Rectal smooth muscle tissue (tissue), 1 donor: ENCODE data around the gene LILRB4.
"Not testable (repeated sequence)": the region's sequence is repeated elsewhere in the genome, so short reads cannot be mapped to it uniquely, and the experiment has no call there.

Experiments used
- H3K27ac ChIP-seq: one replicate; pipeline ENCODE4 v1.7.0; 2013; ENCODE audit warnings: low read depth, low read length, inconsistent platforms
- H3K27me3 ChIP-seq: one replicate; pipeline ENCODE4 v1.7.0; 2013; ENCODE audit warnings: low read length; ENCODE audit not compliant: control insufficient read depth, insufficient read depth
- H3K36me3 ChIP-seq: one replicate; pipeline ENCODE4 v1.7.0; 2013; ENCODE audit warnings: low read length; ENCODE audit not compliant: control insufficient read depth, insufficient read depth
- H3K4me1 ChIP-seq: one replicate; pipeline ENCODE4 v1.7.0; 2013; ENCODE audit warnings: low read length; ENCODE audit not compliant: control insufficient read depth, insufficient read depth
- H3K4me3 ChIP-seq: one replicate; pipeline ENCODE4 v1.7.0; 2013; ENCODE audit warnings: low read length
- H3K9ac ChIP-seq: one replicate; pipeline ENCODE4 v1.7.0; 2013; ENCODE audit warnings: low read length

LILRB4 gene

GRCh38 chr19:54631489-54632337, 31.1 kb upstream of the LILRB4 start:
- H3K9ac ChIP-seq, H3K36me3 ChIP-seq, H3K4me1 ChIP-seq, H3K4me3 ChIP-seq, H3K27ac ChIP-seq, H3K27me3 ChIP-seq: not testable (repeated sequence)

- H3K27me3 ChIP-seq, H3K9ac ChIP-seq, H3K27ac ChIP-seq, H3K4me1 ChIP-seq, H3K4me3 ChIP-seq, H3K36me3 ChIP-seq: not testable (repeated sequence)
Observed at GRCh38 chr19:54632517-54632916, 30.3 kb upstream of the LILRB4 start.

GRCh38 chr19:54633401-54633800, 29.4 kb upstream of the LILRB4 start:
- Histone ChIP-seq H3K27me3 (no peaks in the 10 kb centered on the region), H3K4me3 (no peak overlapping the region), H3K9ac (no peak overlapping the region), H3K36me3 (no peaks in the 10 kb centered on the region), H3K27ac (no peak overlapping the region), H3K4me1 (no peaks in the 10 kb centered on the region)

- H3K4me3 ChIP-seq, H3K36me3 ChIP-seq, H3K9ac ChIP-seq, H3K27ac ChIP-seq, H3K4me1 ChIP-seq, H3K27me3 ChIP-seq: not testable (repeated sequence)
Observed at GRCh38 chr19:54636081-54636480, 26.7 kb upstream of the LILRB4 start.

GRCh38 chr19:54638683-54639082, 24.1 kb upstream of the LILRB4 start:
- Histone ChIP-seq H3K27ac (no peak overlapping the region), H3K27me3 (no peaks in the 10 kb centered on the region), H3K4me1 (no peaks in the 10 kb centered on the region), H3K4me3 (no peak overlapping the region), H3K36me3 (no peaks in the 10 kb centered on the region), H3K9ac (no peak overlapping the region)

GRCh38 chr19:54642953-54643352, 19.8 kb upstream of the LILRB4 start:
- H3K27me3 ChIP-seq, H3K36me3 ChIP-seq, H3K4me3 ChIP-seq, H3K27ac ChIP-seq, H3K9ac ChIP-seq, H3K4me1 ChIP-seq: not testable (repeated sequence)

- H3K36me3 ChIP-seq, H3K4me1 ChIP-seq, H3K4me3 ChIP-seq, H3K9ac ChIP-seq, H3K27ac ChIP-seq, H3K27me3 ChIP-seq: not testable (repeated sequence)
Observed at GRCh38 chr19:54643583-54643982, 19.2 kb upstream of the LILRB4 start.

GRCh38 chr19:54644056-54644455, 18.7 kb upstream of the LILRB4 start:
- Histone ChIP-seq H3K9ac (no peak overlapping the region), H3K36me3 (no peaks in the 10 kb centered on the region), H3K4me3 (no peak overlapping the region), H3K27me3 (no peaks in the 10 kb centered on the region), H3K27ac (no peak overlapping the region), H3K4me1 (no peaks in the 10 kb centered on the region)

- no peak overlapping the region for H3K4me3 ChIP-seq
- no peak overlapping the region for H3K27ac ChIP-seq
- no peaks in the 10 kb centered on the region for H3K27me3 ChIP-seq
- no peaks in the 10 kb centered on the region for H3K36me3 ChIP-seq
- H3K9ac ChIP-seq = no peak overlapping the region
- H3K4me1 ChIP-seq = no peaks in the 10 kb centered on the region
Observed at GRCh38 chr19:54646331-54646841, 16.4 kb upstream of the LILRB4 start.

GRCh38 chr19:54648129-54648528, 14.7 kb upstream of the LILRB4 start:
- H3K4me1 ChIP-seq = no peaks in the 10 kb centered on the region
- H3K36me3 ChIP-seq = no peaks in the 10 kb centered on the region
- H3K4me3 ChIP-seq = no peak overlapping the region
- H3K9ac ChIP-seq = no peak overlapping the region
- H3K27me3 ChIP-seq = no peaks in the 10 kb centered on the region
- no peak overlapping the region for H3K27ac ChIP-seq

- Histone ChIP-seq H3K36me3 (no peaks in the 10 kb centered on the region), H3K27ac (no peak overlapping the region), H3K4me3 (no peak overlapping the region), H3K4me1 (no peaks in the 10 kb centered on the region), H3K27me3 (no peaks in the 10 kb centered on the region), H3K9ac (no peak overlapping the region)
Observed at GRCh38 chr19:54650108-54650655, 12.6 kb upstream of the LILRB4 start.

GRCh38 chr19:54653181-54653809, 9.5 kb upstream of the LILRB4 start:
- no peak overlapping the region for H3K9ac ChIP-seq
- no peaks in the 10 kb centered on the region for H3K4me1 ChIP-seq
- H3K36me3 ChIP-seq = no peaks in the 10 kb centered on the region
- no peak overlapping the region for H3K4me3 ChIP-seq
- H3K27ac ChIP-seq = no peak overlapping the region
- no peaks in the 10 kb centered on the region for H3K27me3 ChIP-seq
